Ectodermal cell (in vitro differentiated cells): ENCODE data around the gene SLC46A3.
"Not testable (repeated sequence)": the region's sequence is repeated elsewhere in the genome, so short reads cannot be mapped to it uniquely, and the experiment has no call there.

ENCODE experiments used
- H3K27ac ChIP-seq: 2 replicates; pipeline ENCODE4 v1.7.0; 2013; ENCODE audit warnings: mild to moderate bottlenecking, low read depth, low read length; ENCODE audit not compliant: insufficient read depth, poor library complexity, severe bottlenecking
- H3K27me3 ChIP-seq: 2 replicates; pipeline ENCODE4 v1.7.0; 2013; ENCODE audit warnings: mild to moderate bottlenecking, low read length; ENCODE audit not compliant: insufficient read depth, control insufficient read depth, poor library complexity, severe bottlenecking
- H3K36me3 ChIP-seq: one replicate; pipeline ENCODE4 v1.7.0; 2013; ENCODE audit warnings: low read length; ENCODE audit not compliant: control insufficient read depth, insufficient read depth
- H3K4me1 ChIP-seq: one replicate; pipeline ENCODE4 v1.7.0; 2013; ENCODE audit warnings: low read length; ENCODE audit not compliant: control insufficient read depth, insufficient read depth
- H3K4me3 ChIP-seq: 2 replicates; pipeline ENCODE4 v1.7.0; 2013; ENCODE audit warnings: low read depth, low read length, control low read depth; ENCODE audit not compliant: insufficient read depth
- H3K9me3 ChIP-seq: 2 replicates; pipeline ENCODE4 v1.7.0; 2013; ENCODE audit warnings: mild to moderate bottlenecking, low read length, moderate library complexity; ENCODE audit not compliant: control insufficient read depth
- WGBS, 2 experiments: methylation state at CpG; one replicate each; pipeline ENCODE4 v1.1.7; 2013; ENCODE audit warnings: missing lambda C conversion rate in 2 of 2; 5-methylcytosine and 5-hydroxymethylcytosine counted together

The SLC46A3 gene

DNA sequence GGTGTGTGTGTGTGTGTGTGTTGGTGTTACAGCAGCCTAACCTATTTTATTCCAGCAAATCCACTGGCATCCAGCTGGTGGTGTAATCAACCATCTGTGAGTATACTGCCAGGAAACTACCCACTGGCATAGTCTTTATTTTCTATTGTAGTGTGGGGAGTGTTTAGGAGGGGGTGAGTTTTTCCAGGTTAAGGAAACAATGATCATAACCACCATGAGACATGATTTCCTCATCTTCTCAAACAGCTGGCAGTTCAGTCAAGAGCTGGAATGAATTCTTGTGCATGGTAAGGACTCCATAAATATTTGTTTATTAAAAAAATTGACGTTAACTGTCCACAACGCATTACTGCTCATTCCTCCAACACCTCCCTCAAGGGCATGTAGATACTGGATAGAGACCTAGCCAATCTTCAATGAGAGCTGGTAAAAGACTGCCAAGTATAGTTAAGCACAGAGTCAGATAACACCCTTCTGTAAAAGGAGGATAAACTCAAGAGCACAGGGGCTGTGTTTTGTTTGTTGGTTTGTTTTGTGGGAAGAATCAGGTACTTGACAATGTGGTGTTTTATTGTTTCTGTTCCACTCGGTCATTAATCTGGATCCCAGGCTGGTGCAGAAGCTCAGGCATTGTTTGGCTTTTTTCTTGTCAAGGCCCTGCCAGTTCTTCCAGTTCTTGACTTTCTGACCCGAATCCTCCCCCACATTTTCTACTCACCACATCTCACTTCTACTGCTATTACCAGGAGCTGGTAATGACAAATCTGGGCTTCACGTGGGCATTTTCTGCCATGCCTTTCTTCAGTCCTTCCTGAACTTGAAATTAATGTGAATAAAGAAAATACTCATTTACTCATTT is 31.6 kb upstream of the SLC46A3 start:
- WGBS, 2 experiments, result 86 to 94% methylated on average over 5 of the region's 5 CpGs
- no peaks in the 10 kb centered on the region for H3K9me3 ChIP-seq
- H3K27me3 ChIP-seq, result no peaks in the 10 kb centered on the region
- H3K4me1 ChIP-seq, result no peaks in the 10 kb centered on the region
- H3K4me3 ChIP-seq, result no peak overlapping the region
- no peaks in the 10 kb centered on the region for H3K36me3 ChIP-seq
- H3K27ac ChIP-seq, result no peak overlapping the region

DNA sequence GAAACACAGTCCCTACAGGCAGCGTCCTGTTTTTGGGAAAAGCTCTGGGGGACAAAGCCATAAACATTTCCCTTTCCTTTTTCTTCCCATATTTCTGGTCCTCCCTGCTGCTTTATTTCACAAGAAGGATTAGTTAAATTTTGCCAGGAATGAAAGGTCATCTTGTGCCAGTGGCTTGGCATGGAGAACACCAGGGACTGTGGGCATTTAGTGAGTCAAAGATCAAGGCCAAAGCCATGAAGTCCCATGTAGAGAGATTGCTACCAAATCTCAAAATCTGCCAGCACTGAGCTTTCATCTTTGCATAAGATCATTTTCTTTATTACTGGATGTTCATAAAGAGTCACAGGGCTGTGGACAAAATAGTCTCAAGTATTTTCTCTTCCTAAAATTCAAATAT is 29.1 kb upstream of the SLC46A3 start:
- Histone ChIP-seq H3K9me3 (no peaks in the 10 kb centered on the region), H3K4me1 (no peaks in the 10 kb centered on the region), H3K4me3 (no peak overlapping the region), H3K27me3 (no peaks in the 10 kb centered on the region), H3K27ac (no peak overlapping the region), H3K36me3 (no peaks in the 10 kb centered on the region)
- WGBS, 2 experiments, result 100% methylated on average over 1 of the region's 1 CpG

DNA sequence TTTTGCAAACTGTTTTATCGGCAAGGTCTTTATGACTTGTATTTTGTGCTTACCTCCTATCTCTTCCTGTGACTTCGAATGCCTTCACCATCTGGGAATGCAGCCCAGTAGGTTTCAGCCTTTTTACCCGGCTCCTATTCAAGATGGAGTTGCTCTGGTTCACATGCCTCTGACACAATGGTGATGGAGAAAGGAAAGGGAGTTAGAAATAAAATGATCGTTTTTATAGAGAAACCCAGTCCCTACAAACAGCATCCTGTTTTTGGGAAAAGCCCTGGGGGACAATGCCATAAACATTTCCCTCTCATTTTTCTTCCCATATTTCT is 27.5 kb upstream of the SLC46A3 start:
- Histone ChIP-seq H3K36me3 (no peaks in the 10 kb centered on the region), H3K27me3 (no peaks in the 10 kb centered on the region), H3K4me1 (no peaks in the 10 kb centered on the region), H3K4me3 (no peak overlapping the region), H3K27ac (no peak overlapping the region), H3K9me3 (no peaks in the 10 kb centered on the region)
- 91 to 94% methylated on average over 4 of the region's 4 CpGs for WGBS, 2 experiments

DNA sequence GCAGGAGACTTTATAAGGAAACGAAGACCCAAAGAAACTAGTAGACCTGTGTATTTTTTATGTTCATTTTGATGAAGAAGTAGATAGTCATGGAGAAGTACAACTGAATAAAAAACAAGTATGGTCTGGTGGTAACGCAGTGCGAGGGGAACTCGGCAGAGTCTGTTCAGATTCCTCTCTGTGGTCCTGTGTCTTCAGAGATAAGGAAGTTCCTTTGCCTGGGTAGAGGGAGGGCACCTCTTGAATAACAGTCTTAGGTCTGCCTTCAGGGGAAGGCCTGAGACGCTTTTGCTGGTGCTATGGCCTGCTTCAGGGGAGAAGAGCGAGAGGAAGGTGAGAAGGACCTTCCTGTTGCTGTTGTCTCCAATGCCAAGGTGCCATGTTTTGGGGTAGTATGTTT is 25.9 kb upstream of the SLC46A3 start:
- 74 to 75% methylated on average over 6 of the region's 6 CpGs for WGBS, 2 experiments
- Histone ChIP-seq H3K9me3 (no peaks in the 10 kb centered on the region), H3K4me3 (no peak overlapping the region), H3K27me3 (no peaks in the 10 kb centered on the region), H3K4me1 (no peaks in the 10 kb centered on the region), H3K36me3 (no peaks in the 10 kb centered on the region), H3K27ac (no peak overlapping the region)

DNA sequence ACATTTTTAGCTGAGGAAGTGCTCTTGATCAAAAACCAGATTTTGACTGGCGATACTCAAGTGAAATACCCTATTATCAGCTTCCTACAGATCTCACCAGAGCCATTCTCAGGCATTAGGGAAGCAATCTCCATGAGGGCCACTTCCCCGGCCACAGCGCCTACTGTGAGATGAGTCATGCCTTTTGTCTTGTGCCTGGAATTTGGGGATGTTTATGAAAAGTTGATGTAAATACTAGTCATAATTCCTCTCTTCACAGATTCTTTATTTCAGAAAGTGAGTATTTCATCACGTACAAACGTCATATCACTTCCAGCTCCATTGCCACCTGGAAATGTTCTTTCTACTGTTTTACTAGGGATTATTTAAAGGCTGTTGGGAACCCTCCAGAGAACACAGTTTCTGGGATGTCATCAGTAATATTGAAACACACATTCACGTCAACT is 25.3 kb upstream of the SLC46A3 start:
- Histone ChIP-seq H3K27ac (no peak overlapping the region), H3K4me1 (no peaks in the 10 kb centered on the region)
- WGBS, 2 experiments, result 63 to 79% methylated on average over 5 to 6 of the region's 6 CpGs

DNA sequence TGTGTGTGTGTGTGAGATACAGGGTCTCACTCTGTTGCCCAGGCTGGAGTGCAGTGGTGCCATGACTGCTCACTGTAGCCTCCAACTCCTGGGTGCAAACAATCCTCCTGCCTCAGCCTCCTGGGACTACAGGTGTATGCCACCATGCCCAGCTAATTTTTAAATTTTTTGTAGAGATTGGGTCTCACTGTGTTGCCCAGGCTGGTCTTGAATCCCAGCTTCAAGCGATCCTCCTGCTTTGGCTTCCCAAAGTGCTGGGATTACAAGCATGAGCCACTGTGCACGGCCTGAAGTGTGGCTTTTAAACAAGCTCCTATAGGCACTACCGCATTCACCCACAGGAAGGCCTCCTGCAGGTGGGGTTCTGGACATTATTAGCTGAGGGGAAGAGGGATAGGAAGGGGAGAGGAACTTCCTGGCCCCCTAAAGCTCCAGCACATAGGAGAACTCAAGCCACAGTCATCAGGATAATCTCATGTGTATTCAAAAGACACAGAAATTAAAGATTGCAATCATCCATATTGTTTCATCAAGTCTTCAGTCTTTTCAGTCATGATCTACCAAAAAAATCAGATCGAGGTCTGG is 24.8 kb upstream of the SLC46A3 start:
- no peaks in the 10 kb centered on the region for H3K9me3 ChIP-seq
- WGBS, 2 experiments, result 81 to 87% methylated on average over 4 of the region's 4 CpGs
- no peaks in the 10 kb centered on the region for H3K4me1 ChIP-seq

More for the DNA sequence above, 25.3 kb upstream of the SLC46A3 start:
- no peaks in the 10 kb centered on the region for H3K27me3 ChIP-seq
- no peaks in the 10 kb centered on the region for H3K9me3 ChIP-seq
- no peak overlapping the region for H3K4me3 ChIP-seq
- H3K36me3 ChIP-seq, result no peaks in the 10 kb centered on the region

DNA sequence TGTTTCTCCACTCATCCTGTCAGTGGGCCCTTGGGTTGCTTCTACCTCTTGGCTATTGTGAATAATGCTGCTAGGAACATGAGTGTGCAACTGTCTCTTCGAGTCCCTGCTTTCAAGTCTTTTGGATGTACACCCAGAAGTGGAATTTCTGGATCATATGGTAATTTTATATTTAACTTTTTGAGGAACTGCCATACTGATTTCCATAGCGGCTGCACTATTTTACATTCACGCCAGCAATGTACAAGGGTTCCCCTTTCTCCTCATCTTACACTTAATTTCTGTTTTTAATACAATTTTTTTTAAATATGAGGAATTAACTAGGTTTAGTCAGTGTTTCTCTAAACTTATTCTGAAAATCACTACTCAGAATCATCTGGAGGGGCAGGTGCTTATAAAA is 24.2 kb upstream of the SLC46A3 start:
- 95 to 100% methylated on average over 1 to 2 of the region's 3 CpGs for WGBS, 2 experiments
- no peak overlapping the region for H3K27ac ChIP-seq
- no peaks in the 10 kb centered on the region for H3K27me3 ChIP-seq

More for the DNA sequence above, 24.8 kb upstream of the SLC46A3 start:
- H3K27ac ChIP-seq, result no peak overlapping the region
- H3K36me3 ChIP-seq, result no peaks in the 10 kb centered on the region
- no peaks in the 10 kb centered on the region for H3K27me3 ChIP-seq
- no peak overlapping the region for H3K4me3 ChIP-seq

DNA sequence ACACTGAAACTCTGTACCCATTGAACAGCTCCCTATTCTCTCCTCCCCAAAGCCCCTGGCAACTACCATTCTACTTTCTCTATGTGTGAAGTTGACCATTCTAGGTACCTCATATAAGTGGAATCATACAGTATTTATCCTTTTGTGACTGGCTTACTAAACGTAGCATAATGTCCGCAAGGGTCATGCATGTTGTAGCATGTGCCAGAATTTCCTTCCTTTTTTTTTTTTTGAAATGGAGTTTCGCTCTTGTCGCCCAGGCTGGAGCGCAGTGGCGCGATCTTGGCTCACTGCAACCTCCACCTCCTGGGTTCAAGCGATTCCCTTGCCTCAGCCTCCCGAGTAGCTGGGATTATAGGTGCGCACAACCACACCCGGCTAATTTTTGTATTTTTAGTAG is 23.7 kb upstream of the SLC46A3 start:
- 74 to 84% methylated on average over 11 of the region's 11 CpGs for WGBS, 2 experiments
- not testable (repeated sequence) for H3K4me3 ChIP-seq, H3K9me3 ChIP-seq, H3K27ac ChIP-seq, H3K4me1 ChIP-seq, H3K36me3 ChIP-seq, H3K27me3 ChIP-seq

More for the DNA sequence above, 24.2 kb upstream of the SLC46A3 start:
- H3K4me3 ChIP-seq, result no peak overlapping the region
- H3K36me3 ChIP-seq, result no peaks in the 10 kb centered on the region
- H3K4me1 ChIP-seq, result no peaks in the 10 kb centered on the region
- no peaks in the 10 kb centered on the region for H3K9me3 ChIP-seq

DNA sequence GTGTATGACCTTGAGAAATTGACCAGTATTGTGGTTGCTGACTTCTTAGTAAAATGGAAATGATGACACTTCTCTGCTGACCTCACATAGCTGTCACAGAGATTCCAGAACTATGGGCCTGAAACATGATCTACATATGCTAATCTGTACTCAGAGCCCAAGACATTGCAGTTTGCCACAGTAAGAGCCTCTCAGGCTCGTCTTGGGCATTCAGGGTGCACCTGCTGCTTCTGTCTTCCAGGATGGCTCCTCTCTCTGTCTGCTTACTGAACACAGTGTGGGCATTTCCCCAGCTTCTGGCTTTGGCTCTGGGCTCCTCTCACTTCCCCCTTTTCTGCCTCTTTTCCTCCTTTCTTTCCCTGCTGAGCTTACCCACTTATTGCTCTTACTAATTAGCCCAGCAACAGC is 22.3 kb upstream of the SLC46A3 start:
- WGBS, 2 experiments, result 56 to 60% methylated on average over 1 of the region's 1 CpG
- Histone ChIP-seq H3K9me3 (no peaks in the 10 kb centered on the region), H3K4me3 (no peak overlapping the region), H3K27me3 (no peaks in the 10 kb centered on the region), H3K36me3 (no peaks in the 10 kb centered on the region), H3K4me1 (no peaks in the 10 kb centered on the region), H3K27ac (no peak overlapping the region)

DNA sequence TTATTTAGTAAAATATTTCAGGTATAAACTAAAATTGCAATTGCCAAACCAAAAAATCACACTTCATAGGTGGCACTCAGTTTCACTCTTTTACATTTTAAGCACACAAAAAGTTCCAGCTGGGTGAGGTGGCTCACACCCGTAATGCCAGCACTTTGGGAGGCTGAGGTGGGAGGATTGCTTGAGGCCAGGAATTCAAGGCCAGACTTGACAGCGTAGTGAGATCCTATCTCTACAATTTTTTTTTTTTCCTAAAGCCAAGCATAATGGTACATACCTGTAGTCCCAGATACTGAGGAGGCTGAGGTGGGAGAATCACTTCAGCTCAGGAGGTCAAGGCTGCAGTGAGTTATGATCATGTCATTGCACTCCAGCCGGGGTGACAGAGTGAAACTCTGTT is 20.6 kb upstream of the SLC46A3 start:
- 96 to 98% methylated on average over 3 of the region's 3 CpGs for WGBS, 2 experiments
- Histone ChIP-seq H3K36me3 (no peaks in the 10 kb centered on the region), H3K4me1 (no peaks in the 10 kb centered on the region), H3K4me3 (no peak overlapping the region), H3K9me3 (no peaks in the 10 kb centered on the region), H3K27ac (no peak overlapping the region), H3K27me3 (no peaks in the 10 kb centered on the region)
